Activated T-helper 2 cell treated with anti-CD3 and anti-CD28 coated beads, Interferon-gamma antibody, Interleukin-2, Interleukin-4, amounts not matched to agents 10 μg/mL and 5 μg/mL and 100 μg/mL, durations not matched to agents 14 hours and 24 hours and 36 hours (primary cell): ENCODE data around the gene ANKS1A. TPM values are rescaled to one million over a fixed set of nuclear protein-coding genes. Genes with fewer than 3 reads are reported as not detected.

ENCODE experiments used
- DNase-seq: peaks from one replicate; pipeline ENCODE4 v3.0.0; 2021; ENCODE audit warnings: low spot score
- H3K27ac Mint-ChIP-seq: one replicate; pipeline ENCODE4 v1.8.0; 2021; ENCODE audit warnings: mixed read lengths
- H3K27me3 Mint-ChIP-seq: one replicate; pipeline ENCODE4 v1.8.0; 2021; ENCODE audit warnings: low read depth, mixed read lengths
- H3K36me3 Mint-ChIP-seq: one replicate; pipeline ENCODE4 v1.8.0; 2021; ENCODE audit warnings: low read depth, mixed read lengths
- H3K4me1 Mint-ChIP-seq: one replicate; pipeline ENCODE4 v1.8.0; 2021; ENCODE audit warnings: low read depth, mixed read lengths
- H3K4me3 Mint-ChIP-seq: one replicate; pipeline ENCODE4 v1.8.0; 2021; ENCODE audit warnings: low read depth, mild to moderate bottlenecking, moderate library complexity, mixed read lengths
- H3K9me3 Mint-ChIP-seq: one replicate; pipeline ENCODE4 v1.8.0; 2021; ENCODE audit warnings: mixed read lengths
- intact Hi-C: fragments of 100-400 bp; cut with micrococcal nuclease; formaldehyde crosslinking; loops from one replicate; pipeline ENCODE4 v1.15.1; 2023
- total RNA-seq: library from RNA; stranded (reverse); gene quantifications from 2 replicates; pipeline ENCODE4 v1.2.3, GENCODE V29; 2022

The ANKS1A gene
- total RNA-seq, 1 donor from 2014 or later, result 7.3 TPM

GRCh38 chr6:35027807-35028206 is 138.8 kb downstream of the ANKS1A start:
- Mint-ChIP-seq H3K9me3 (no peaks in the 10 kb centered on the region), H3K36me3 (no peaks in the 10 kb centered on the region), H3K4me1 (no peaks in the 10 kb centered on the region), H3K27ac (no peak overlapping the region), H3K27me3 (no peaks in the 10 kb centered on the region), H3K4me3 (no peak overlapping the region)
- intact Hi-C loops, result no loop called here
- no peak for DNase-seq

- no peaks in the 10 kb centered on the region for H3K27me3 Mint-ChIP-seq
- H3K36me3 Mint-ChIP-seq, result no peaks in the 10 kb centered on the region
- no peak for DNase-seq
- no peak overlapping the region for H3K4me3 Mint-ChIP-seq
- no peaks in the 10 kb centered on the region for H3K4me1 Mint-ChIP-seq
- H3K9me3 Mint-ChIP-seq, result no peaks in the 10 kb centered on the region
- no peak overlapping the region for H3K27ac Mint-ChIP-seq
- intact Hi-C loops, result no loop called here
Observed at GRCh38 chr6:35028781-35029769, 140.0 kb downstream of the ANKS1A start.

DNA sequence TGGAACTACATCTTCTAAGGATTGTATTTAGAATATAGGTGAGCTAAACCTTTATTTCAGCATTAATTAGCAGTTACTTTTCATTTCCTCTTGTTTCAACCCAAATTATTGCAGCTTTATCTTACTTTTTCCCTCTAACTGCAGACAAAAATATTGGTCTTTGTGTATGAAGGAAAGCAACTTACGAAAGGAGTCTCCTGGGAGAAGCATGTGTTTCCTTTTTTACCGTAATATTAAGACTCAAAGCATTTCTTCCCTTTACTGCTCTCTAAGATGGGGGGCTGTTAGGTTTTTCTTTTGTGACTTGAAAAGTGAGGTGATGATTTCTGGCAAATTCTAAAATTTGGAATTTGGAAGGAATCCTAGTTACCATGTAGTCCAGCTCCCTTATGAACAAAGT is 141.0 kb downstream of the ANKS1A start:
- no peaks in the 10 kb centered on the region for H3K36me3 Mint-ChIP-seq
- DNase-seq, result no peak
- intact Hi-C loops, result no loop called here
- no peak overlapping the region for H3K4me3 Mint-ChIP-seq
- H3K4me1 Mint-ChIP-seq, result no peaks in the 10 kb centered on the region
- H3K27ac Mint-ChIP-seq, result no peak overlapping the region
- H3K27me3 Mint-ChIP-seq, result no peaks in the 10 kb centered on the region
- no peaks in the 10 kb centered on the region for H3K9me3 Mint-ChIP-seq

DNA sequence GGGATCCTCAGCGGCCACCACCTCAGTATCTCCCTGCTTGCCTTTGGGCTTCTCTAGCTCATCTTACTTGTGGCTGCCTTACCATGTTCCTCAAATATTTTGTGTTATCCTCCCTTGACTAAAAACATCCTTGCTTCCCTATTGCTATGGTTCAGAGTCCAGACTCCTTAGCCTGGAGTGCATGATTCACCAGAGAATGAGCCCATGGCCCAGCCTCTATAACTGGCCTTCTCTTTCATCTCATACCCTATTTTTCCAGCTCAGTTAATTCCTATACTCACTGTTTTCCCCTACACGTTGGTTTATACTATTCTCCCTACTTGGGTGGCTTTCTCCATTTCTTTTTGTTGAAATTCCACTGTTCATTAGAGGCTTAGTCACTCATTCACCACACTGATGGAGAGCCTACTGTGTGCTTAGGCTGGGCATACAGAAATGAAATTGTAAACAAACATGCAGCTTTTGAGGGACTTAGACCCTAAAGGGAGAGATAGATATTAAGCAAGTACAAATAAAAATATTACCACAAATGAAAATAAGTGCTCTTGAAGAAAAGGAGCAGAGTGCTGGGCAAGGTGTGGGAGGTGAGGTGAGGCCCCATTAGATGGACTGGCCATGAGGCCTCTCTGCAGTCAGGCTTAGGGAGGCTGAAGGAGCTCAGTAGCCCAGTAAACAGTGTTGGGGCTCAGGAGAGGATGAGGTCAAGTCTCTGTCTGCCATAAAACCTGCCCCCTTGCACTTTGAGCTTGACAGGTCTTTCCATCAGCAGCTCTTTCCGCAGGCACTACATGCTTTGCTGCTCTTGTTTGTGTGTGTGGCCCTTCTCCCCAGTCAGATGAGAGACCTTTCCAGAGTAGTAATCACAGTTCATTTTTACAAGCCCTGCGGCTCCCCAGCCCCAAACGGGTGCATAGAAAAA is 142.8 kb downstream of the ANKS1A start:
- Mint-ChIP-seq H3K4me3 (no peak overlapping the region), H3K9me3 (no peaks in the 10 kb centered on the region), H3K27me3 (no peaks in the 10 kb centered on the region), H3K27ac (no peak overlapping the region), H3K36me3 (no peaks in the 10 kb centered on the region), H3K4me1 (no peaks in the 10 kb centered on the region)
- intact Hi-C loops, result no loop called here
- no peak for DNase-seq

DNA sequence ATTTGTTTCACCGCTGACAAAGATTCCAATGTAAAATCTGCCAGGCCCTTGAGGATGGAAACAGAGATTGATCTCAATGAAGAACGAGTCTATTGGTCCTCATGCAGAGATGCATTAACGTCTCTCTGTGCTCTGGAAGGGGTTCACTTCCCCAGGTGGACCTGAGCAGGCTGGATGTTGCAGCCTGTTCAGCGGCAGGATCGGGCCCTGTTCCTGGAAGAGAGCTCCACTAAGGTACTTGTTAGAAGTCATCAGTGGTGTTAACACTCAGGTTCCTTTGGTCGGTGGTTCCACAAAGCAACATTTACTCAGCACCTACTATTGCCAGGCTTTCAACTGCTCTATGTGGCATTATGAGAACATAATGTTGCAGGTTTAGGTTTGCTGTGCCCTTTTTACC is 144.6 kb downstream of the ANKS1A start:
- Mint-ChIP-seq H3K4me1 (no peaks in the 10 kb centered on the region), H3K27me3 (no peaks in the 10 kb centered on the region), H3K27ac (no peak overlapping the region), H3K4me3 (no peak overlapping the region), H3K36me3 (no peaks in the 10 kb centered on the region), H3K9me3 (no peaks in the 10 kb centered on the region)
- DNase-seq, result no peak
- intact Hi-C loops, result no loop called here

GRCh38 chr6:35034411-35035191 is 145.5 kb downstream of the ANKS1A start:
- Mint-ChIP-seq H3K9me3 (no peaks in the 10 kb centered on the region), H3K4me3 (no peak overlapping the region), H3K27ac (no peak overlapping the region), H3K4me1 (no peaks in the 10 kb centered on the region), H3K27me3 (no peaks in the 10 kb centered on the region), H3K36me3 (no peaks in the 10 kb centered on the region)
- intact Hi-C loops, result no loop called here
- DNase-seq, result no peak

DNA sequence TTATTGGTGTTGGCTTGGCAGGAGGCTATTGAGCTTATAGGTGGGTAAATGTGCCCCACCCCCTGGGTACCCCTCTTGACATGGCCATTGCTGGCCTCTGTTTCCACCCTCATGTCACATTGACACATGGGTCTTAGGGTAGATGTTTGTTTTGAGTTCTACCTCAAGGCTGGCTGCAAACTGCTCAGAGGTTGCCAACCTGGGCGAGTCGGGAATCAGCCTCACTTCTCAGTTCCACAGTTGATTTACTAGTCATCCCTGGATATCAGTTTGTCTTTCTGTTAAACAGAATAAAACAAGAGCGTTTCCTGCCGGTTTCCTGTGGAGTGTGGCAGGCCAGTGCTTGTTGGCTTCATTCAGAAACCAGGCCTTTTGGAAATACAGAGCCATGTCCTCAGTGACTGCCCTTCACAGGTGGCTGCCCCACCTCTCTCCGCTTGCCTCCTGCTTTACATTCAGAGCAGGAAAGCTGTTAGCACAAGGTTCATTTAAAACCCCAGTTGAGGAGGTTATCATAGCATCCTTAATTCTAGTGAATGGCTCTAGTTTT is 146.5 kb downstream of the ANKS1A start:
- Mint-ChIP-seq H3K27me3 (no peaks in the 10 kb centered on the region), H3K36me3 (no peaks in the 10 kb centered on the region), H3K4me1 (no peaks in the 10 kb centered on the region), H3K4me3 (no peak overlapping the region), H3K27ac (no peak overlapping the region), H3K9me3 (no peaks in the 10 kb centered on the region)
- no peak for DNase-seq
- intact Hi-C loops, result no loop called here

- intact Hi-C loops, result no loop called here
- Mint-ChIP-seq H3K36me3 (no peaks in the 10 kb centered on the region), H3K27ac (no peak overlapping the region)
Observed at GRCh38 chr6:35036059-35036827, 147.2 kb downstream of the ANKS1A start.

GRCh38 chr6:35036828-35037663 is 148.0 kb downstream of the ANKS1A start:
- no peak overlapping the region for H3K27ac Mint-ChIP-seq
- H3K4me1 Mint-ChIP-seq, result no peaks in the 10 kb centered on the region
- H3K27me3 Mint-ChIP-seq, result no peaks in the 10 kb centered on the region
- no peaks in the 10 kb centered on the region for H3K36me3 Mint-ChIP-seq
- intact Hi-C loops, result no loop called here
- no peaks in the 10 kb centered on the region for H3K9me3 Mint-ChIP-seq
- DNase-seq, result no peak
- H3K4me3 Mint-ChIP-seq, result no peak overlapping the region

More at GRCh38 chr6:35036059-35036827, 147.2 kb downstream of the ANKS1A start:
- Mint-ChIP-seq H3K9me3 (no peaks in the 10 kb centered on the region), H3K4me1 (no peaks in the 10 kb centered on the region), H3K27me3 (no peaks in the 10 kb centered on the region), H3K4me3 (no peak overlapping the region)
- DNase-seq, result no peak

DNA sequence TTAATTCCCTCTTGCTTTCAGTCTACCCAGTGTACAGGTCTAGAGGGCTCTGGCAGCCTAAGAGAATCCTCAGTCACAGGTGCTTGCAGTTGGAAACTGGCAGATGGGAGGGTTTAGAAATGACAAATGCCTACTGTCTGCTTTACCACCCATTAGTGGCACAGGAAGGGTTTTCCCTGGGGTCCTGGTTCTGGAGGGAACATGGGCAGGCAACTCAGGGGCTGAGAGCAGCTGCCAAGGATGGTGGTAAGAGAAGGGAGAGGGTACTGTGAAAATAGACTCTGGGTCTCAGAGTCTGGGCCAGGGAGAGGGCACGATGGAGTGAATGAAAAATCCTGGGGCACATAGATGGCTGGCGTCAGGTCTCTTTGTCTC is 148.6 kb downstream of the ANKS1A start:
- H3K4me3 Mint-ChIP-seq, result no peak overlapping the region
- no peaks in the 10 kb centered on the region for H3K4me1 Mint-ChIP-seq
- no peaks in the 10 kb centered on the region for H3K27me3 Mint-ChIP-seq
- intact Hi-C loops, result no loop called here
- H3K27ac Mint-ChIP-seq, result no peak overlapping the region
- no peaks in the 10 kb centered on the region for H3K9me3 Mint-ChIP-seq
- no peaks in the 10 kb centered on the region for H3K36me3 Mint-ChIP-seq
- DNase-seq, result no peak

- Mint-ChIP-seq H3K36me3 (no peaks in the 10 kb centered on the region), H3K9me3 (no peaks in the 10 kb centered on the region), H3K27me3 (no peaks in the 10 kb centered on the region), H3K4me1 (no peaks in the 10 kb centered on the region), H3K4me3 (no peak overlapping the region), H3K27ac (no peak overlapping the region)
- intact Hi-C loops, result no loop called here
- DNase-seq, result no peak
Observed at GRCh38 chr6:35038076-35038475, 149.0 kb downstream of the ANKS1A start.
